Daoy (cell line): ENCODE data around the gene PDAP1. TPM values are rescaled to one million over a fixed set of nuclear protein-coding genes. Genes with fewer than 3 reads are reported as not detected.
"Not testable (repeated sequence)": the region's sequence is repeated elsewhere in the genome, so short reads cannot be mapped to it uniquely, and the experiment has no call there.

ENCODE experiments used
- DNase-seq: peaks from one replicate; pipeline ENCODE4 v3.0.0-alpha.2; 2015; ENCODE audit warnings: low read depth
- total RNA-seq: library from RNA; depleted of rRNA; stranded (reverse); fragments of >200 nt; shearing (Covaris generic); gene quantifications from 2 replicates; pipeline ENCODE4 v1.2.3, GENCODE V29; 2014; rRNA removed

Gene PDAP1
- total RNA-seq, 1 experiment from 2014 or later: 279 TPM

- DNase-seq: not testable (repeated sequence)
Measured at GRCh38 chr7:99350641-99351040, 57.8 kb downstream of the PDAP1 start.

Other genes starting within 250 kb of the PDAP1 start
- not detected in 2 replicates for gene KPNA7, start 200.5 kb downstream of the PDAP1 start, total RNA-seq
- gene MYH16, start 135.8 kb downstream of the PDAP1 start, total RNA-seq: 0.51 TPM in 1 of 2 replicates, not detected in the other
- 291 and 326 TPM in 2 replicates for gene ARPC1A, start 82.7 kb downstream of the PDAP1 start, total RNA-seq
- 377 and 446 TPM in 2 replicates for gene ARPC1B, start 33.9 kb downstream of the PDAP1 start, total RNA-seq
- 374 and 510 TPM in 2 replicates for gene BUD31, start 372 bp upstream of the PDAP1 start, total RNA-seq
- 9.7 and 11.9 TPM in 2 replicates for gene PTCD1, start 30.2 kb upstream of the PDAP1 start, total RNA-seq
- 51.9 and 60.1 TPM in 2 replicates for gene CPSF4, start 30.3 kb upstream of the PDAP1 start, total RNA-seq
- gene ATP5MF, start 57.6 kb upstream of the PDAP1 start, total RNA-seq: 686 and 1,432 TPM in 2 replicates
- 15.6 and 17.8 TPM in 2 replicates for gene ZNF789, start 64.3 kb upstream of the PDAP1 start, total RNA-seq
- 33.4 and 37.5 TPM in 2 replicates for gene ZNF394, start 91.7 kb upstream of the PDAP1 start, total RNA-seq
- gene ZKSCAN5, start 96.1 kb upstream of the PDAP1 start, total RNA-seq: 20.5 and 27.7 TPM in 2 replicates
- 18.7 and 22.4 TPM in 2 replicates for gene FAM200A, start 143.5 kb upstream of the PDAP1 start, total RNA-seq
- gene ZNF655, start 150.0 kb upstream of the PDAP1 start, total RNA-seq: 89.1 and 116 TPM in 2 replicates
- 0.69 TPM in 1 of 2 replicates, not detected in the other for gene TMEM225B, start 189.7 kb upstream of the PDAP1 start, total RNA-seq
- 19.6 and 20.5 TPM in 2 replicates for gene ZSCAN25, start 208.3 kb upstream of the PDAP1 start, total RNA-seq